ENCODE results near the gene LONRF3. TPM values are rescaled to one million over a fixed set of nuclear protein-coding genes. Genes with fewer than 3 reads are reported as not detected.

LONRF3 gene
- total RNA-seq, 4 donors from 2014 or later = 15.7 to 73.3 (median 42.3) TPM

DNA sequence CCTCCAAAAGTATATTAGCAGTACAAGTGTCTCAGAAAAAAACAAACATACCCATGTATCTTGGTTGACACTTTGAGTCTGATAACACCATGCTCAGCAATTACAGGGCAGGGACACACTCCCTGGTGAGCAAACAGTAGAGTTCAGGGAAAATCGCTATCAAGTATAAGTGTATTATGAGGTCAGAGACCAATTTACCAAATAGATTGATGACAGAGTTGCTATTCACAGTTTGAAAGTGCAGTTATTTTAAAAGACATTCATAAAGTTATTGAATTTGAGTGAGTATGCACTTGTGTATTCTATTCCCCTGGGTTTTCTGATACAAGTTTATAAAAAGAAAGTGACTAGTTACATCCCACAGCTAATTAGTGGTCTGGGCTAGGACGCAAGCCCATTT is 10.2 kb upstream of the LONRF3 start:
- in situ Hi-C loops (cut with MboI; ENCODE audit: low sequenced_read_pairs in 4 of 4) (no loop called here), intact Hi-C loops (cut with DNase I; ENCODE audit: low total_unique reads) (no loop called here)
- Histone ChIP-seq H3K27ac (no peak overlapping the region), H3K9me3 (no peaks in the 10 kb centered on the region), H3K27me3 (no peaks in the 10 kb centered on the region), H3K4me1 (no peaks in the 10 kb centered on the region), H3K36me3 (no peaks in the 10 kb centered on the region), H3K4me3 (no peak overlapping the region)
- DNase-seq (no peak), ATAC-seq (no peak)
- TF ChIP-seq, protein P1, sequence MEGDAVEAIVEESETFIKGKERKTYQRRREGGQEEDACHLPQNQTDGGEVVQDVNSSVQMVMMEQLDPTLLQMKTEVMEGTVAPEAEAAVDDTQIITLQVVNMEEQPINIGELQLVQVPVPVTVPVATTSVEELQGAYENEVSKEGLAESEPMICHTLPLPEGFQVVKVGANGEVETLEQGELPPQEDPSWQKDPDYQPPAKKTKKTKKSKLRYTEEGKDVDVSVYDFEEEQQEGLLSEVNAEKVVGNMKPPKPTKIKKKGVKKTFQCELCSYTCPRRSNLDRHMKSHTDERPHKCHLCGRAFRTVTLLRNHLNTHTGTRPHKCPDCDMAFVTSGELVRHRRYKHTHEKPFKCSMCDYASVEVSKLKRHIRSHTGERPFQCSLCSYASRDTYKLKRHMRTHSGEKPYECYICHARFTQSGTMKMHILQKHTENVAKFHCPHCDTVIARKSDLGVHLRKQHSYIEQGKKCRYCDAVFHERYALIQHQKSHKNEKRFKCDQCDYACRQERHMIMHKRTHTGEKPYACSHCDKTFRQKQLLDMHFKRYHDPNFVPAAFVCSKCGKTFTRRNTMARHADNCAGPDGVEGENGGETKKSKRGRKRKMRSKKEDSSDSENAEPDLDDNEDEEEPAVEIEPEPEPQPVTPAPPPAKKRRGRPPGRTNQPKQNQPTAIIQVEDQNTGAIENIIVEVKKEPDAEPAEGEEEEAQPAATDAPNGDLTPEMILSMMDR (IDR thresholded peaks at IDR 0.05 in 4 of 5, conservative IDR thresholded peaks at IDR 0.05 in 1 of 5) = no peak
- no peak for TF ChIP-seq POLR2A (IDR thresholded peaks at IDR 0.05)

DNA sequence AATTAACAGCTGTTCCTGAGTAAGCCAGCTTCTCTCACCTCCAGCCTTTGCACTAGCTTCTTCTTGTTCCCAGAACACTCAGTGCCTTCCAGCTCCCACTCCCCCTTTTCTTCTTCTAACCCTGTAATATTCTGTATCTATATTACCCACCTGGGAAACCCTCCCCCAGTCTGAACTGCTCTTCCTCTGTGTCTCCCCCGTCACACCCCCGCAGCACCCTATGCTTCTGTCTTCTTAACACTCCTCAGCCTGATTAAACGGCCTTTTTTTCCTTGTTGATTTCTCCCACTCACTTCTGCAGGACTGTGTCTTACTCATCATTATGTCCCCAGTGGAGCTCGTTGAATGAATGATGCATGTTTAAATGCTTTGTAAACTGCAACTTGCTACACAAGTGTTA is 9.0 kb upstream of the LONRF3 start:
- TF ChIP-seq, protein P1 (IDR thresholded peaks at IDR 0.05 in 4 of 5, conservative IDR thresholded peaks at IDR 0.05 in 1 of 5) = no peak
- Histone ChIP-seq H3K4me3 (no peak overlapping the region), H3K9me3 (no peaks in the 10 kb centered on the region), H3K36me3 (no peaks in the 10 kb centered on the region), H3K4me1 (no peaks in the 10 kb centered on the region), H3K27ac (no peak overlapping the region), H3K27me3 (no peaks in the 10 kb centered on the region)
- intact Hi-C loops (cut with DNase I; ENCODE audit: low total_unique reads) = no loop called here
- in situ Hi-C loops (cut with MboI; ENCODE audit: low sequenced_read_pairs in 4 of 4) = no loop called here
- ATAC-seq (no peak), DNase-seq (no peak)

DNA sequence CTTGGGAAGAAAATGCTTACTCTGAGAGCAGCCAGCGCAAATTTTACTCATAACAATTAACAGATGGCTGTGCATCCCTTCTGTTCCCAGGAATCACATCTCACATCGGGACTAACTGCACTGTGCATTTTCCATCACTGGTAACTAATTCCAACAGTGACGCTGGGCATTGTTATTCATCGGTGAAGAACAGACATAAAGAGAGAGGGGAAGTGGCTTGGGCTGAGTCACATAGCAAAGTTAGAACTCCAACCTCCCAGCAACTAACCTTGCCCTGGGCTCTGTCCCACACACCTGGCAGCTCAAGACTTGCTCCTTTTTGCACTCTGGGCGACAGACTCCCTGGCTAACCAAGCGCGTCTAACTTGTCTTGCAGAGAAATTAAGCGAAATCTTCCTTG is 6.4 kb upstream of the LONRF3 start:
- in situ Hi-C loops (cut with MboI; ENCODE audit: low sequenced_read_pairs in 4 of 4) = no loop called here

DNA sequence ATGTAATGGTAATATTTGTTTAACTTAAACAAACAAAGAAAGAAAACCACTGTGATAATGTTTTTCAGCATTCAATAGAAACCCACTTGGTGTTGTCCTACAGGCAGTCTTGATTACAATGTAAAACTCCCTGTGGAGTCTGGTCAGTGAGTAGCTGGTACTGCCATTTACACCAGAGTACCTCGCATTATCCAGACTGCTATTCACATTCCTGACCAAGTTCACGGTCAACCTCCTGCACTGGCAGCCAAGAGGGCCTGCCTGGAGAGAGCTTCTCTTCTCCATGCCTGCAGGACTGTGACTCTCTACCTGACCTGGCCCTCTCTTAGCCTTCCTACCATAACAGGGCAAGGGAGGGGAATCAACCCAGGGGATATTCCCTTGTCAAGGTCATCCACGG is 2.9 kb upstream of the LONRF3 start:
- TF ChIP-seq, protein P1 (IDR thresholded peaks at IDR 0.05 in 4 of 5, conservative IDR thresholded peaks at IDR 0.05 in 1 of 5) = no peak
- no peak for TF ChIP-seq POLR2A (IDR thresholded peaks at IDR 0.05)
- ATAC-seq = no peak
- intact Hi-C loops (cut with DNase I; ENCODE audit: low total_unique reads) = loop anchor here (5.0 to 10.0 kb wide), 2 partner anchors 124 to 1593 kb away; partner anchors contain the start of gene CUL4B

More for the DNA sequence above, 6.4 kb upstream of the LONRF3 start:
- no peaks in the 10 kb centered on the region for H3K4me1 ChIP-seq
- H3K36me3 ChIP-seq = no peaks in the 10 kb centered on the region
- DNase-seq (no peak), ATAC-seq (no peak)
- H3K9me3 ChIP-seq = no peaks in the 10 kb centered on the region
- H3K27ac ChIP-seq = no peak overlapping the region
- no peaks in the 10 kb centered on the region for H3K27me3 ChIP-seq
- no peak overlapping the region for H3K4me3 ChIP-seq
- intact Hi-C loops (cut with DNase I; ENCODE audit: low total_unique reads) = no loop called here
- TF ChIP-seq, protein P1 (IDR thresholded peaks at IDR 0.05 in 4 of 5, conservative IDR thresholded peaks at IDR 0.05 in 1 of 5) = no peak
- TF ChIP-seq POLR2A (IDR thresholded peaks at IDR 0.05) = no peak

More for the DNA sequence above, 2.9 kb upstream of the LONRF3 start:
- Histone ChIP-seq H3K4me1 (peaks cover 0 to 5% of the 10 kb centered on the region in 2 donors), H3K27ac (no peak overlapping the region), H3K36me3 (no peaks in the 10 kb centered on the region), H3K4me3 (no peak overlapping the region), H3K9me3 (no peaks in the 10 kb centered on the region), H3K27me3 (no peaks in the 10 kb centered on the region)
- DNase-seq = no peak
- in situ Hi-C loops (cut with MboI; ENCODE audit: low sequenced_read_pairs in 4 of 4) = loop anchor here in 1 of 4 donors (10.0 kb wide), 1 partner anchor 97 kb away; no protein-coding TSS in a partner anchor
